ENCODE measurements around the gene IFITM5. TPM values are rescaled to one million over a fixed set of nuclear protein-coding genes. Genes with fewer than 3 reads are reported as not detected.

Gene IFITM5
- total and polyA plus RNA-seq, 8 donors = 0.73 TPM; not detected in 7

DNA sequence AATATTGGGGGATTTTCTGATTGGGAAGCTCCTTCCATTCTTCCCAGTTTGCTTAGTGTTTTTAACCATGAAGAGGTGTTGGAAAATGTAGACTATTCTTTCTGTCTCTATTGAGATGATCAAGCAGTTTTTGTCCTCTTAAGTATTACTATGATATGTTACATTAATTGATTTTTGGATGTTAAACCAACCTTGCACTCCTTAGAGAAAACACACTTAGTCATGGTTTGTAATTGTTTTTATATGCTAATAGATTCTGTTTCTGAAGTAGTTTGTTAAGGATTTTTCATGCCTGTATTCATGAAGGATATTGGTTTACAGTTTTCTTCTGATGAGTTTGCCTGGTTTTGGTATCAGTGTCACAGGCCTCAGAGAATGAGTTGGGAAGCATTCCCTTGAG is 23.1 kb downstream of the IFITM5 start:
- intact Hi-C loops (cut with DNase I; ENCODE audit: low total_unique reads) = no loop called here
- no peak for DNase-seq
- Histone ChIP-seq H3K27ac (no peak overlapping the region), H3K27me3 (peaks cover 29 to 54% (median 36%) of the 10 kb centered on the region in 3 donors), H3K4me1 (peaks cover 19 to 29% (median 26%) of the 10 kb centered on the region in 4 donors), H3K36me3 (no peaks in the 10 kb centered on the region), H3K4me3 (no peak overlapping the region), H3K9me3 (no peaks in the 10 kb centered on the region)
- TF ChIP-seq, protein P1, sequence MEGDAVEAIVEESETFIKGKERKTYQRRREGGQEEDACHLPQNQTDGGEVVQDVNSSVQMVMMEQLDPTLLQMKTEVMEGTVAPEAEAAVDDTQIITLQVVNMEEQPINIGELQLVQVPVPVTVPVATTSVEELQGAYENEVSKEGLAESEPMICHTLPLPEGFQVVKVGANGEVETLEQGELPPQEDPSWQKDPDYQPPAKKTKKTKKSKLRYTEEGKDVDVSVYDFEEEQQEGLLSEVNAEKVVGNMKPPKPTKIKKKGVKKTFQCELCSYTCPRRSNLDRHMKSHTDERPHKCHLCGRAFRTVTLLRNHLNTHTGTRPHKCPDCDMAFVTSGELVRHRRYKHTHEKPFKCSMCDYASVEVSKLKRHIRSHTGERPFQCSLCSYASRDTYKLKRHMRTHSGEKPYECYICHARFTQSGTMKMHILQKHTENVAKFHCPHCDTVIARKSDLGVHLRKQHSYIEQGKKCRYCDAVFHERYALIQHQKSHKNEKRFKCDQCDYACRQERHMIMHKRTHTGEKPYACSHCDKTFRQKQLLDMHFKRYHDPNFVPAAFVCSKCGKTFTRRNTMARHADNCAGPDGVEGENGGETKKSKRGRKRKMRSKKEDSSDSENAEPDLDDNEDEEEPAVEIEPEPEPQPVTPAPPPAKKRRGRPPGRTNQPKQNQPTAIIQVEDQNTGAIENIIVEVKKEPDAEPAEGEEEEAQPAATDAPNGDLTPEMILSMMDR (IDR thresholded peaks at IDR 0.05) = no peak

DNA sequence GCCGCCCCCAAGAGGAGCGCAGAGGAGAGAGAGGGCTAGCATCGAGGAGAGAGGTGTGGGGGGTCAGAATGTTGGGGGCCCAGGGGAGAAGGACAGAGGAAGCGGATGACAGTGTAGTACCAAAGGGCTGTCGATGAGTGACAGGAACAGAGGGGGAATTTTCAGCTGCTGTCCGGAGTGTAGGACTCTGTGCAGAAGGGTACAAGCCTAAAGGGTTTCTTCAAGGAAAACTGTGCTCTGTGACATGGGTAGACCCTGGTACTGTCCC is 26.5 kb downstream of the IFITM5 start:
- DNase-seq = no peak
- H3K4me3 ChIP-seq = no peak overlapping the region
- peaks cover 0 to 19% (median 6%) of the 10 kb centered on the region in 4 donors for H3K4me1 ChIP-seq
- H3K9me3 ChIP-seq = no peaks in the 10 kb centered on the region
- TF ChIP-seq POLR2A (IDR thresholded peaks at IDR 0.05) (no peak), EP300 (IDR thresholded peaks at IDR 0.05) (no peak), POLR2AphosphoS5 (IDR thresholded peaks at IDR 0.05) (no peak)
- TF ChIP-seq, protein P1 (IDR thresholded peaks at IDR 0.05) = no peak
- intact Hi-C loops (cut with DNase I; ENCODE audit: low total_unique reads) = no loop called here
- no peaks in the 10 kb centered on the region for H3K36me3 ChIP-seq
- whole genome bisulfite sequencing, 5 donors = 81 to 91% (median 88%) methylated on average over 6 of the region's 6 CpGs
- H3K27me3 ChIP-seq = peaks cover 0 to 41% (median 2%) of the 10 kb centered on the region in 3 donors
- no peak overlapping the region for H3K27ac ChIP-seq

DNA sequence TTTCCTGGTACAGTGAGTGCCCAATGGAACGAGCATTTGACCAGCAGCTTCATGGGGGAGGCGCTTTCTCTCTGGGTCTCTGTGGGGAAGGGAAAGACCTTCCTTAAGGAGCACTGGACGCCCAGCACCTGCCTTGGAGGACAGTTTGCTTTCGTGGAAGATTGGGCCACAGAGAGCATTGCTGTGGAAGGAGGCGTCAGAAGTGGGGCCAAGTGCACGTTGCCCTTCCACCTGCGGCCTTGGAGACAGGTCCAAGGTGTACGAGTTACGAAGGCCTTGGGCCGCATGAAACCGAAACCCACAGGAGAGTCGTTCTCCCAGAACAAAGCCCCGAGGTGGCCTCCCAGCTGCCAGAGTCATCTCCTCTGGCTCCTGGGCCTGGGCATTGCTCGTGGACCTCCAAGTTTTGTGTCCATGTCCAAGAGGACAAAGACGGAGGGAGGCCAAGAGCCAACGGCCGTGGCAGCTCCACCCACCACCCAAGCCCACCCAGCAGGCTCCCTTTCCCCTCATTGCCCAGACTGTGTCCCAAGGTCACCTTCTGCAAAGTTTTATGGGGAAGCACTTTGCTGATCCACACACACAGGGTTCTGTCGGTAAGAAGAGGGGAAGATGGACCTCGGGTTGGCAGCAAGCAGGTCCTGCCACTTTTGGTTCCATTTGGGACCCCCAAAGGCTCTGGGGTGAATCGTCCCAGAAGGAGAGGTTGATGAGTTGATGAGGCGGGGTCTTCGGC is 27.0 kb downstream of the IFITM5 start:
- Histone ChIP-seq H3K27me3 (peaks cover 0 to 40% (median 0%) of the 10 kb centered on the region in 3 donors), H3K4me1 (peaks cover 0 to 23% (median 10%) of the 10 kb centered on the region in 4 donors), H3K36me3 (no peaks in the 10 kb centered on the region), H3K27ac (no peak overlapping the region), H3K4me3 (no peak overlapping the region), H3K9me3 (no peaks in the 10 kb centered on the region)
- 87 to 91% (median 89%) methylated on average over 22 of the region's 22 CpGs for WGBS, 5 donors
- TF ChIP-seq, protein P1 (IDR thresholded peaks at IDR 0.05) = no peak
- no peak for TF ChIP-seq POLR2A (IDR thresholded peaks at IDR 0.05)
- TF ChIP-seq EP300 (IDR thresholded peaks at IDR 0.05) = no peak
- no peak for TF ChIP-seq POLR2AphosphoS5 (IDR thresholded peaks at IDR 0.05)
- no peak for DNase-seq
- intact Hi-C loops (cut with DNase I; ENCODE audit: low total_unique reads) = no loop called here

DNA sequence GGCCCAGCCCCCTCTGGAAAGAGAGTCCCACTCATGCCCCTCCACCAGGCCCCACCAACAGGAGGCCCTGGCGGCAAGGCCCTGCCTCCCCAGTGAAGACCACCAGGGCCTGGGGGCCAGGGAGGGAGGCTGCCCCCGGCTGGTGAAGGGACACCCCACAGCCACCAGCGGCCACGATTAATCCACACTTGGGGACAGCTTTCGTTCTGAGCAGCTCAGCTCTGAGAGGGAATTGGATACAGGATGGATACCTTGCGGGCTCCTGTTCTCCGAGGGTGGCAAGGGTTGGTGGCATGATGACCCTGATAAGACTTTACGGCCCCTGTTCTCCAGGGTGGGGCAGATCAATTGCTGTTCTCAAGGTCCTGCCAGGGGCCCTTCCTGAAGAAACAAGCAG is 28.0 kb downstream of the IFITM5 start:
- H3K36me3 ChIP-seq = no peaks in the 10 kb centered on the region
- no peak for DNase-seq
- H3K27ac ChIP-seq = peak overlapping the region in 2 of 5 donors; percentile 89
- intact Hi-C loops (cut with DNase I; ENCODE audit: low total_unique reads) = no loop called here
- H3K4me1 ChIP-seq = peaks cover 0 to 23% (median 10%) of the 10 kb centered on the region in 4 donors
- 35 to 69% (median 64%) methylated on average over 4 to 8 of the region's 8 CpGs for WGBS, 5 donors
- H3K27me3 ChIP-seq = peaks cover 0 to 39% (median 0%) of the 10 kb centered on the region in 3 donors
- no peaks in the 10 kb centered on the region for H3K9me3 ChIP-seq
- no peak for TF ChIP-seq EP300 (IDR thresholded peaks at IDR 0.05)
- TF ChIP-seq POLR2A (IDR thresholded peaks at IDR 0.05) = no peak
- TF ChIP-seq POLR2AphosphoS5 (IDR thresholded peaks at IDR 0.05) = no peak
- TF ChIP-seq, protein P1 (IDR thresholded peaks at IDR 0.05) = no peak
- H3K4me3 ChIP-seq = no peak overlapping the region
